ENCODE results near the gene STX10.

Gene STX10

GRCh38 chr19:13117772-13118423, 32.3 kb downstream of the STX10 start, which contains the start of gene NACC1:
NACC1 (plus strand) TSS chr19:13118264; CDS start chr19:13135208, 16,944 bp downstream.
- peak; percentile 8 to 59 for DNase-seq

- DNase-seq, result no peak
Observed at GRCh38 chr19:13117176-13117771, 32.9 kb downstream of the STX10 start.

- peak; percentile 63 to 71 for DNase-seq
Observed at GRCh38 chr19:13116282-13117175, 33.6 kb downstream of the STX10 start, which contains the start of gene TRMT1. TRMT1 (minus strand) TSS chr19:13116740; CDS start chr19:13116399, 341 bp downstream.

- no peak for DNase-seq
Observed at GRCh38 chr19:13115936-13116281, 34.3 kb downstream of the STX10 start.

GRCh38 chr19:13112555-13112954, 37.6 kb downstream of the STX10 start:
- no peak for DNase-seq

- DNase-seq, result no peak
Observed at GRCh38 chr19:13110099-13110610, 40.0 kb downstream of the STX10 start.

GRCh38 chr19:13109361-13110098, 40.6 kb downstream of the STX10 start:
- no peak for DNase-seq

- DNase-seq, result no peak
Observed at GRCh38 chr19:13104848-13105711, 45.1 kb downstream of the STX10 start.

GRCh38 chr19:13104360-13104847, 45.8 kb downstream of the STX10 start:
- DNase-seq, result no peak

GRCh38 chr19:13103581-13104359, 46.4 kb downstream of the STX10 start:
- DNase-seq, result no peak

- no peak for DNase-seq
Observed at GRCh38 chr19:13102666-13103580, 47.3 kb downstream of the STX10 start, which contains the start of gene LYL1. LYL1 (minus strand) TSS chr19:13102858; CDS start chr19:13101171, 1,687 bp downstream.

GRCh38 chr19:13102416-13102665, 47.8 kb downstream of the STX10 start:
- DNase-seq, result no peak

GRCh38 chr19:13101590-13102415, 48.4 kb downstream of the STX10 start:
- DNase-seq, result no peak

- DNase-seq, result no peak
Observed at GRCh38 chr19:13100841-13101589, 49.2 kb downstream of the STX10 start.

- no peak for DNase-seq
Observed at GRCh38 chr19:13100031-13100588, 50.1 kb downstream of the STX10 start.

GRCh38 chr19:13099073-13099999, 50.8 kb downstream of the STX10 start:
- no peak for DNase-seq

All from NCI-H187 (cell line).